HG02623 (cell line): ENCODE measurements around the gene TCEA2.
"Not testable (repeated sequence)": the region's sequence is repeated elsewhere in the genome, so short reads cannot be mapped to it uniquely, and the experiment has no call there.

ENCODE experiments used
- ATAC-seq: cut with Tn5 transposase; IDR thresholded peaks from one replicate; pipeline ENCODE4 v1.9.1; 2021; ENCODE audit warnings: moderate library complexity; ENCODE audit not compliant: unreplicated experiment

Gene TCEA2

DNA sequence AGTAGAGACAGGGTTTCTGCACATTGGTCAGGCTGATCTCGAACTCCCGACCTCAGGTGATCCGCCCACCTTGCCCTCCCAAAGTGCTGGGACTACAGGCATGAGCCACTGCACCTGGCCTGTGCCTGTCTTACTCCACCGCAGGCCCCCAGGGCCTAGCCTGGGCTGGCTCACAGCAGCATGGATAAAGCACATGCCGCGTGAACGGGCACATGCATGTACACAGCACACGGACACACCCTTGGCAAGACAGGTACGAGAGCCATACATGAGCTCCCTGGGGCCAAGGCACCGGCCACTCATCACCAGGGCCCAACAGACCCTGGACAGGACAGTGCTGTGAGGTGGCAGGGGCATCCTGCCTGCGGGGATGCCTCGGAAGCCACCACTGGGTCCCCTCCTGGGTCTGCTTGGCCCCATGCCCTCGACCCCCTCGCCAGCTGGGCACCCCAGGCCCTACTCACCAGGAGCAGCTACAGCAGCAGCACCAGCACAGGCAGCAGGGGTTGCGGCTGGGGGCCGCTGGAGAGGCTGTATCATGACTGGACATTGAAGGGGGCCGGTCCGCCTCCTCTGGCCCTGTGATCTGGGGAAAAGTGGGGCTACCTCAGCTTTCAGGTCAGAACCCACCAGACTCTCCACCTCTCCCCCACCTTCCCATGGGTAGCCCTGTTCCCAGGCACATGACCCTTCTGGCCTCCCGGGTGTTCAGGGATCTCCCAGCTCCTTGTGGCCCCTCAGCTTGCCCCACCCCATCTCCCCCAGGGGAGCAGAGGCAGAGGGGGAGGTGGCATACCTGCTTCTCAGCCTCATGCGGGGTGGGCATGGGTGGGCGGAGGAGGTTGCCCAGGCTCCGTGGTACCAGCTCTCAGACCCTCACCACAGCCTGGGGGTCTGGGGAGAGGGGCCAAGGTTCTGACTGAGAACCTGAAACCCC lies 13.3 kb downstream of the TCEA2 start:
- ATAC-seq: no peak

- no peak for ATAC-seq
These were observed 14.1 kb downstream of the TCEA2 start for GRCh38 chr20:64077094-64077493.

DNA sequence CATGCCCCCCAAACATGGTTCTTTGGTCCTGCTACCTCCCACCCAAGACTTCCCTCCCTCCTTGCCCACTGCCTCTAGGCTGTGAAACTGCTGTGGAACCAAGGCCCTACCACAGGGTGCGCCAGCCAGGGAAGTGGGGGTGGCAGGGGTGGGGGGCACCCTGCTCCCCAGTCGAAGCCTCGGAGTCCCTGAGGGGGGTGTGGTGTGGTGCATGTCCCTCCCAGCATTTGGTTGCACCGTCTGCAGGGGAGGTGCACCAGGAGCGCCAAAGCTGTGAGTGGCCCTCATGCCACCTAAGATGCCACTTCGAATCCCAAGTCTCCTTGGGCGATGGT lies 14.5 kb downstream of the TCEA2 start:
- ATAC-seq: no peak

DNA sequence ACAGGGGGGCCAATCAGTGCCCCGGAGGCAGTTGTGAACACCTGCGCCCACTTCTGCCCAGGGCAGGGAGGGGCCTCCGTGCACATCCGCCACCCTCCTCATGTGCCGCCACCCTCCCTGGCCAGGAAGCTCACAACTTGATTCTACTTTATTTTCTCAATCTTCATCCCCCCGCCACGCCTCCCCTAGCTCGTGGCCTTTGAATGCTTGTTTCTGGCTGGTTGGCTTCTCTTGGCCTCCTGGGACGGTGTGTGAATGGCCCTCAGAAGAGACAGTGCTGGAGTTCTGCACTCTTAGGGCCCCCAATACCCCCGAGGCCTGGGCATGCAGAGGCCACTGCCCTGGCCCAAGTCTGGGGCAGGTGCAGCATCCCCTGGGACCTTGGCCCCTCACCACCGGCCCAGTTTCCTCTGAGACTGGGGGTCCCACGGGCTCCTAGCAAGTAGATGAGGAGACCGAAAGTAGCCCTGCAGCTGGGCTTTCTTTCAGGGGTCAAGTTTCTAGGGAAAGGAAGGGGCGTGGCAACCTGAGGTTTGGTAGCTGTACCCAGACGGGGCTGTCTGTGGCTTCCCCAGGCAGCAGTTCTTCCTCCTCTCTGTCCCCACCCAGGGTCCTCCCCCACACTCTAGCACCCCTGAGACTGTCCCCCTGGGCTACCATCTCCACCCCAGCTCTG lies 15.0 kb downstream of the TCEA2 start:
- no peak for ATAC-seq

DNA sequence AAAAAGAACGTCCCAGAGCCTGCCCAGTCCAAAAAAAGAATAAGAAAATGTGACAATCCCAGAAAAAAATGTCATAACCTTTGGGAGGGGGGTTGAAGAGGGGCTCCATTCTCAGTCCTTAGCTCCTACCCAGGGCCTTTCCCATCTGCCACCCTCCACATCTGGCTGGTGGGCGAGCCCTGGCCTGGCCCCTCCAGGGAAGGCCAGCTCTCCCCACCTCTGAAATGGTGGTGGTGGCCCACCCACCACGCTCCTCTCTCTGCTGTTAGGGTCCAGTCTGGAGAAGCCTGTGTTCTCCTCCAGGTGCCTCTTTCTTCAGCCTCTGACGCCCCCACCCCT lies 15.9 kb downstream of the TCEA2 start:
- no peak for ATAC-seq

DNA sequence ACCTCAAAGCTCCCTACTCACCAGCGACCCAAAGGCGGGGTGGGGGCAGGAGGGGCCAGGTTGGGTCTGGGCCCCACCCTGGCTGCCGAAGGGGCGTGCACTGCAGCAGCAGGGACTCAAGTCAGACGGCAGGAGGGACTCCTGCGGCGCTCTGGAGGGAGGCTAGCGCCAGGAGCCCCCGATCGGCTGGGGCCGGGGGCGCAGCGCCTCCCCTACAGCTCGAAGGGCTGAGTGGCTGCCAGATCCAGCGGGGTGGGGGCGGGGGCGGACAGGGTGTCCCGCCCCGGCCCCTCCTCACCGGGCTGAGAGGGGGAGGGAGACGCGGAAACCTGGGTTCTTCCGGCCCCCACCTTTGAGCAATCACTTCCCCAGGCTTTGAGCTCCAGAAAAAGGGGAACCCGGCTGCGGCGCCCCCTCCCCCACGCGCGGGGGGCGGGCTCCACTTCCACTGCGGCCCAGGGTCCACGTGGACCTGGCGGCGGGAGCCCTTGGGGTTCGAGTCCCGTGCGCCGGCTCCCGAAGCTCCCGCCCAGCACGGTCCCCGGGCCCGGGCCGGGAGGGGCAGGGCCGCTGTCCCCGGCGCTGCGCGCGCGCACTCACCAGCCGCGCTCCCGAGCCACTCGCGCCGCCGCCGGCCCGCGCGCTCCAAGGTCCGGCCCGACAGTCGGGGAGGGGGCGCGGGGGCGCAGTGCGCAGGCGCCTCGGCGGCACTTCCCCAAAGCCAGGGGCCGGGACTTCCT lies 16.4 kb downstream of the TCEA2 start, which contains the start of gene RGS19:
RGS19 (minus strand) TSS at position 246 of the 740 bp plus-strand sequence. CDS start 2,632 bp downstream, outside the sequence.
- peak; percentile 32 for ATAC-seq

DNA sequence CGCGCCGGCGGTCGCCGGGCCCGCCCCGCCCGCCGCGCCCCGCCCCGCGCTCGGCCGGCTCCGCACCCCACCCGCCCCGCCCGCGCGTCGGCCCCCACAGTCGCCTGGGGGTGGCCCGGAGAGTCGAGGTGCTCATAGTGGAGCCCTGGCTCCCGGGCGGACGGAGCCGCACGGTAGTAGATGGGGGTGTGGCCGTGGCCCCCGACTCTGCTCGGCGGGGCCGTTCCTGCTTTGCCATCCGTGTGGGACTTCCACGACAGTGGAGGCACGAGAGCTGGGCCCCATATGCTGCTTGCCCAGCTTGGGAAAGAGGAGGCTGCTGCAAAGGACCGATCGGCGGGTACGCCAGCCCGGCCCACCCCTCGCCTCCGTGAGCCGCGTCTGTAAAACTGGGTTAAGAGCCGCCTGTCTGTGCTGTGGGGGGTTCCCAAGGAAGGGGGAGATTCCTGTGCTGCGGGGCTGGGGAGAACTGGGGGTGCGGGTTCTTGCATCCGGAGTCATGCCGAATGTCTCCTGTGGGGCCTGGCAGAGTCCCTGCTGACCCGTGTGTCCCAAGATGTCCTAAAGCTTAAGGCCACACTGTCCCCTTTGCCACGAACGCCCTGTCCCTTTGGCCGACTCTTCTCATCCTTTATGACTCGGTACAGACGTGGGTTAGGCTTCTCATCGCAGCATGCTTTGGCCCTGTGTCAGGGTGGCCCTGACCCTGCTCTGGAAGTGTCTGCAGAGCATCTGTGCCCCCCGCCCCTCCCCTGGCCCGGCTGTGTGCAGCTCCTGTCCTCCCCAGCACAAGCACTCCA lies 17.2 kb downstream of the TCEA2 start, which contains the start of gene OPRL1:
OPRL1 (plus strand) TSS at position 70 of the 800 bp plus-strand sequence. CDS start 12,639 bp downstream, outside the sequence.
- ATAC-seq: peak; percentile 32

GRCh38 chr20:64080813-64081623 lies 18.0 kb downstream of the TCEA2 start:
- no peak for ATAC-seq

GRCh38 chr20:64081624-64081964 lies 18.6 kb downstream of the TCEA2 start:
- ATAC-seq: no peak

DNA sequence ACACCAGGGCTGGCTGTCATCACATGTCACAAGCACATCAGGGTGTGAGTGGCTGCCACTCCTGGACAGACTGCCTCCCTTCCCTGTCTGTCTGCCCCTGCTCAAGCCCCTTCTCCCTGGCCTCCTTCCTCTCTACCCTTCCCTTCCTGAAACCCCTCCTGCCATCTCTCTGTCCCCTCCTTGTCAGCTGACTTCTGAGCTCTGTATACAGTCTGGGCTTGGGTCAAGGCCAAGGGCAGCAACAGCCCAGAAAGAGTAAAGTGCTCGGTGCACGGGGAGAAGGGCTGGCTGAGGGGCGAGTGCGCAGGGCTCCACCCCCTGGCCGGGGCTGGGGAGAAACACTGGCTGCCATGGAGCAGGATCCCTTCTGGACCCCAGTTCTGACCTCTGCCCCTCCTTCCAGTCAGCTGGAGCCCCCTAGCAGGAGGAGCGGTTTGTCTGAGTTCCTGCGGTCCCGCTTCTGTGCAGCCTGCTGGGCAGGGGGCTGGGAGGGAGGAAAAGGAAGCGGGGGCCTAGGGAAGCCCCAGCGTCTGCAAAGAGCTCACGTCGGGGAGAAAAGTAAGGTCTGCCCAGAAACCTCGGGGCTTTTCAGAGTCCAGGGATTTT lies 19.2 kb downstream of the TCEA2 start:
- no peak for ATAC-seq

GRCh38 chr20:64082820-64083377 lies 19.9 kb downstream of the TCEA2 start:
- no peak for ATAC-seq

GRCh38 chr20:64083378-64083803 lies 20.4 kb downstream of the TCEA2 start:
- ATAC-seq: no peak

DNA sequence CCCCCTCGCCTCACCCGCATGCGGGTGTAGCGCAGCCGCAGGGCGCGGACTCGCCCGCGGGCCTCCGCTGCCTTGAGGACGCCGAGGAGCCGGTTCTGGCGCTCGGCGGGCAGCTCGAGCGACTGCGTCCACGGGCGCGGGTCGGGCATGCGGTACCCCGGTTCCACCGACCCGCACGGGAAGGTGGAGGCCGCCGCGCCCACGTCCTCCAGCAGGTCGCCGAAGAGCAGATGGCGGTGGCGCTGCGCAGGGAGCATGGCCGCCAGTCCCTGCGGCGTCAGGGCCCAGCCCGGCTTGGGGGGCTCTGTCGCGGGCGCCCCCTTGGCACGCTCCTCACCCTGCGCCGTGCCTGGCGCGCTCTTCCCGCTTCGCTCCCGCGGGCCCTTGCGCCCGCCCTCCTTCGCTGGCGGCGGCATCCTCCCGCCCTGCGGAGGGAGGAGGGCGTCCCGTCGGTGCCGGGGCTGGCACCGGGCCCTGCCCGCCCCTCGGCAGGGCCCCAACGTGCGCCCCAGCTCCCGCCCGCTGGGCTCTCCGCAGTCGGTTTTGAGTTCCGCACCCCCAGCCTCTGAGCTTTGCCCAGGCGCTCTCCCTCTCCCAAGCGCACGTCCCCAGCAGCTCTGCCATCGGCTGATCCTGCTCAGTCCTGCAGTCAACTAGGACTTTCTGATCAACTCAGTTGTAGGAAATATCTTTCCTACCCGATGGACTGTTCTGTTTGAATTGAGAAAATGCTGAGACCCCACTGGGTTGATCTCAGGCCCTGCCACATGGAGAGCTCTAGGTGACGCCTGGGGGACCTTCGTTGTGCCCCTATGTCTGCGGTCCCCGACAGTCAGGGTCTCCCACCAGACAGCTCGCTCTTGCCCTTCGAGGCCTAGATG lies 21.0 kb downstream of the TCEA2 start, which contains the start of gene LKAAEAR1:
LKAAEAR1 (minus strand) TSS at position 595 of the 881 bp plus-strand sequence; CDS start at position 416, 179 bp downstream.
- ATAC-seq: no peak

DNA sequence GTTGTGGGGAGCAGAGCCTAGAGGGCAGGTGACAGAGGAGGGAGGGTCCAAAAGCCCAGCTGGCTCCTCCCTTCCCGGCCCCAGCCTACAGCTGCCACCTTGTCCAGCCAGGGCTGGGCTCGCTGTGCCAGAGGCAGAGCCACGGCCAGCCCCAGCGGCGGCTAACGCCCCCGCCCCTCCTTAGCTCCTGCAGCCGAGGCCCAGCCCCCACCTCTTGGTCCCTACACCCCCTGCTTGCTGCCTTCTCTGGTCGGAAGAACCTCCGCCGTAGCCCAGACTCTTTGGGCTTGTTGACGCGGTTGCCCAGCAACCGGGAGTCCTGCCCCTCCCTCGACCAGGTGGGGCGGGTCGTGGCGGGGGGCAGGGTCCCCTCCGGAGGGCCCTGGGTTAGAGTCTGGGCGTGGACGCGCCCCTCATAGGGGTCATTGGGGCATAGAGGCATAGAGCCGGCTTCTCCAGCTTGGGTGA lies 21.7 kb downstream of the TCEA2 start:
- ATAC-seq: no peak

DNA sequence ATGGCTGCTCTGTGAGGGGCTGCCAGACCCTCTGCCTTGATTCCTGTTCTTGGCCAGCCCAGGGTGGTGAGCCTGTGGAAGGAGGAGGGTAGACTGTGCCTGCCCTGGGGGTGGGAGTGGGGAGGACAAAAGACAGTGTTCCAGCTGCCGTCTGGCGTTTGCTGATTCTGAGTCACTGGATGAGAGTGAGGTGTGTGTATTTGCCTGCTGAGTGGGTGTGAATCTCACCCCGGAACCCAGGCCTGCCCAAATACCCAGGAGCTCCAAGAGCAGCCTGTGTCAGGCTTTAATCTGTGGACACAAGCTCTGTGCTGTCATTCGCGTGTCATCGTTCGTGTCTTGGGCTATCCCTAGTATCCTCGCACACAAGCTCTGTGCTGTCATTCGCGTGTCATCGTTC lies 23.8 kb downstream of the TCEA2 start:
- ATAC-seq: no peak

DNA sequence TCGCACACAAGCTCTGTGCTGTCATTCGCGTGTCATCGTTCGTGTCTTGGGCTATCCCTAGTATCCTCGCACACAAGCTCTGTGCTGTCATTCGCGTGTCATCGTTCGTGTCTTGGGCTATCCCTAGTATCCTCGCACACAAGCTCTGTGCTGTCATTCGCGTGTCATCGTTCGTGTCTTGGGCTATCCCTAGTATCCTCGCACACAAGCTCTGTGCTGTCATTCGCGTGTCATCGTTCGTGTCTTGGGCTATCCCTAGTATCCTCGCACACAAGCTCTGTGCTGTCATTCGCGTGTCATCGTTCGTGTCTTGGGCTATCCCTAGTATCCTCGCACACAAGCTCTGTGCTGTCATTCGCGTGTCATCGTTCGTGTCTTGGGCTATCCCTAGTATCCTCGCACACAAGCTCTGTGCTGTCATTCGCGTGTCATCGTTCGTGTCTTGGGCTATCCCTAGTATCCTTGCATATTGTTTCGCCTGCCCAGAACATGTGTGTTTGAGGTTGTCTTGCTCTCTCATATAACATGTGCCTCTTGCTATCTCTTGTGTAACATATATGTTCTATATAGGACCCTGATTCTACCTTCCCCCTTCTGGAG lies 24.3 kb downstream of the TCEA2 start:
- not testable (repeated sequence) for ATAC-seq

GRCh38 chr20:64088586-64088985 lies 25.6 kb downstream of the TCEA2 start:
- ATAC-seq: not testable (repeated sequence)
